ENCODE measurements around the gene SCAF8.
"Not testable (repeated sequence)": the region's sequence is repeated elsewhere in the genome, so short reads cannot be mapped to it uniquely, and the experiment has no call there.

Gene SCAF8

GRCh38 chr6:154806804-154807203 lies 73.6 kb downstream of the SCAF8 start:
- Histone ChIP-seq H3K4me3 (ENCODE audit: low read depth, low read length) (no peak overlapping the region), H3K79me2 (ENCODE audit: control insufficient read depth, insufficient read depth, low read length, unreplicated experiment) (peaks cover 9% of the 10 kb centered on the region)

GRCh38 chr6:154811663-154812062 lies 78.4 kb downstream of the SCAF8 start:
- not testable (repeated sequence) for H2AFZ ChIP-seq (ENCODE audit: low read length, unreplicated experiment); H3K79me2 ChIP-seq (ENCODE audit: control insufficient read depth, insufficient read depth, low read length, unreplicated experiment); H3K27me3 ChIP-seq (ENCODE audit: insufficient read depth, low read length); H3K27ac ChIP-seq (ENCODE audit: low read depth, low read length); H3K4me1 ChIP-seq (ENCODE audit: control insufficient read depth, insufficient read depth, low read length, unreplicated experiment); H3K4me3 ChIP-seq (ENCODE audit: low read depth, low read length)
- H3K36me3 ChIP-seq (ENCODE audit: insufficient read depth, low read length): peaks cover 44% of the 10 kb centered on the region

More at GRCh38 chr6:154806804-154807203, 73.6 kb downstream of the SCAF8 start:
- Histone ChIP-seq H3K4me1 (ENCODE audit: control insufficient read depth, insufficient read depth, low read length, unreplicated experiment) (peaks cover 5% of the 10 kb centered on the region), H3K27me3 (ENCODE audit: insufficient read depth, low read length) (no peaks in the 10 kb centered on the region), H3K36me3 (ENCODE audit: insufficient read depth, low read length) (peaks cover 42% of the 10 kb centered on the region), H2AFZ (ENCODE audit: low read length, unreplicated experiment) (no peak overlapping the region), H3K27ac (ENCODE audit: low read depth, low read length) (peak overlapping the region; percentile 21; the same call in 1 of the 2 replicates)

- Histone ChIP-seq H3K4me3 (ENCODE audit: low read depth, low read length) (no peak overlapping the region), H2AFZ (ENCODE audit: low read length, unreplicated experiment) (no peak overlapping the region), H3K4me1 (ENCODE audit: control insufficient read depth, insufficient read depth, low read length, unreplicated experiment) (no peaks in the 10 kb centered on the region), H3K79me2 (ENCODE audit: control insufficient read depth, insufficient read depth, low read length, unreplicated experiment) (peaks cover 5% of the 10 kb centered on the region), H3K36me3 (ENCODE audit: insufficient read depth, low read length) (peaks cover 50% of the 10 kb centered on the region), H3K27ac (ENCODE audit: low read depth, low read length) (no peak overlapping the region), H3K27me3 (ENCODE audit: insufficient read depth, low read length) (no peaks in the 10 kb centered on the region)
Measured at GRCh38 chr6:154814063-154814462, 80.8 kb downstream of the SCAF8 start.

GRCh38 chr6:154815938-154816820 lies 83.0 kb downstream of the SCAF8 start:
- no peaks in the 10 kb centered on the region for H3K4me1 ChIP-seq (ENCODE audit: control insufficient read depth, insufficient read depth, low read length, unreplicated experiment)
- no peak overlapping the region for H3K4me3 ChIP-seq (ENCODE audit: low read depth, low read length)
- H3K27ac ChIP-seq (ENCODE audit: low read depth, low read length): no peak overlapping the region
- no peak overlapping the region for H2AFZ ChIP-seq (ENCODE audit: low read length, unreplicated experiment)
- peaks cover 48% of the 10 kb centered on the region for H3K36me3 ChIP-seq (ENCODE audit: insufficient read depth, low read length)
- no peaks in the 10 kb centered on the region for H3K79me2 ChIP-seq (ENCODE audit: control insufficient read depth, insufficient read depth, low read length, unreplicated experiment)
- H3K27me3 ChIP-seq (ENCODE audit: insufficient read depth, low read length): no peaks in the 10 kb centered on the region

- H3K4me1 ChIP-seq (ENCODE audit: control insufficient read depth, insufficient read depth, low read length, unreplicated experiment): no peaks in the 10 kb centered on the region
- H3K4me3 ChIP-seq (ENCODE audit: low read depth, low read length): no peak overlapping the region
- peaks cover 38% of the 10 kb centered on the region for H3K36me3 ChIP-seq (ENCODE audit: insufficient read depth, low read length)
- peaks cover 8% of the 10 kb centered on the region for H3K79me2 ChIP-seq (ENCODE audit: control insufficient read depth, insufficient read depth, low read length, unreplicated experiment)
- no peak overlapping the region for H2AFZ ChIP-seq (ENCODE audit: low read length, unreplicated experiment)
- no peaks in the 10 kb centered on the region for H3K27me3 ChIP-seq (ENCODE audit: insufficient read depth, low read length)
- no peak overlapping the region for H3K27ac ChIP-seq (ENCODE audit: low read depth, low read length)
Measured at GRCh38 chr6:154821099-154821498, 87.9 kb downstream of the SCAF8 start.

- no peaks in the 10 kb centered on the region for H3K4me1 ChIP-seq (ENCODE audit: control insufficient read depth, insufficient read depth, low read length, unreplicated experiment)
- H3K27ac ChIP-seq (ENCODE audit: low read depth, low read length): no peak overlapping the region
- no peak overlapping the region for H2AFZ ChIP-seq (ENCODE audit: low read length, unreplicated experiment)
- peaks cover 32% of the 10 kb centered on the region for H3K36me3 ChIP-seq (ENCODE audit: insufficient read depth, low read length)
- H3K4me3 ChIP-seq (ENCODE audit: low read depth, low read length): no peak overlapping the region
- H3K79me2 ChIP-seq (ENCODE audit: control insufficient read depth, insufficient read depth, low read length, unreplicated experiment): peaks cover 8% of the 10 kb centered on the region
- no peaks in the 10 kb centered on the region for H3K27me3 ChIP-seq (ENCODE audit: insufficient read depth, low read length)
Measured at GRCh38 chr6:154821638-154822037, 88.4 kb downstream of the SCAF8 start.

GRCh38 chr6:154822947-154823558 lies 89.8 kb downstream of the SCAF8 start:
- Histone ChIP-seq H3K4me3 (ENCODE audit: low read depth, low read length) (no peak overlapping the region), H3K79me2 (ENCODE audit: control insufficient read depth, insufficient read depth, low read length, unreplicated experiment) (peaks cover 8% of the 10 kb centered on the region), H3K27me3 (ENCODE audit: insufficient read depth, low read length) (no peaks in the 10 kb centered on the region), H2AFZ (ENCODE audit: low read length, unreplicated experiment) (no peak overlapping the region), H3K27ac (ENCODE audit: low read depth, low read length) (no peak overlapping the region), H3K36me3 (ENCODE audit: insufficient read depth, low read length) (peaks cover 30% of the 10 kb centered on the region), H3K4me1 (ENCODE audit: control insufficient read depth, insufficient read depth, low read length, unreplicated experiment) (no peaks in the 10 kb centered on the region)

- Histone ChIP-seq H2AFZ (ENCODE audit: low read length, unreplicated experiment) (no peak overlapping the region), H3K4me3 (ENCODE audit: low read depth, low read length) (no peak overlapping the region), H3K27ac (ENCODE audit: low read depth, low read length) (no peak overlapping the region), H3K79me2 (ENCODE audit: control insufficient read depth, insufficient read depth, low read length, unreplicated experiment) (peaks cover 8% of the 10 kb centered on the region), H3K27me3 (ENCODE audit: insufficient read depth, low read length) (no peaks in the 10 kb centered on the region), H3K4me1 (ENCODE audit: control insufficient read depth, insufficient read depth, low read length, unreplicated experiment) (no peaks in the 10 kb centered on the region), H3K36me3 (ENCODE audit: insufficient read depth, low read length) (peaks cover 23% of the 10 kb centered on the region)
Measured at GRCh38 chr6:154824076-154824475, 90.9 kb downstream of the SCAF8 start.

- Histone ChIP-seq H3K27me3 (ENCODE audit: insufficient read depth, low read length) (no peaks in the 10 kb centered on the region), H3K4me3 (ENCODE audit: low read depth, low read length) (no peak overlapping the region), H3K4me1 (ENCODE audit: control insufficient read depth, insufficient read depth, low read length, unreplicated experiment) (no peaks in the 10 kb centered on the region), H3K27ac (ENCODE audit: low read depth, low read length) (no peak overlapping the region), H2AFZ (ENCODE audit: low read length, unreplicated experiment) (no peak overlapping the region), H3K79me2 (ENCODE audit: control insufficient read depth, insufficient read depth, low read length, unreplicated experiment) (peaks cover 8% of the 10 kb centered on the region), H3K36me3 (ENCODE audit: insufficient read depth, low read length) (peaks cover 31% of the 10 kb centered on the region)
Measured at GRCh38 chr6:154829970-154830369, 96.8 kb downstream of the SCAF8 start.

GRCh38 chr6:154830771-154831170 lies 97.6 kb downstream of the SCAF8 start:
- no peak overlapping the region for H2AFZ ChIP-seq (ENCODE audit: low read length, unreplicated experiment)
- no peak overlapping the region for H3K27ac ChIP-seq (ENCODE audit: low read depth, low read length)
- H3K36me3 ChIP-seq (ENCODE audit: insufficient read depth, low read length): peaks cover 31% of the 10 kb centered on the region
- no peaks in the 10 kb centered on the region for H3K27me3 ChIP-seq (ENCODE audit: insufficient read depth, low read length)
- H3K4me3 ChIP-seq (ENCODE audit: low read depth, low read length): no peak overlapping the region
- peaks cover 8% of the 10 kb centered on the region for H3K79me2 ChIP-seq (ENCODE audit: control insufficient read depth, insufficient read depth, low read length, unreplicated experiment)
- no peaks in the 10 kb centered on the region for H3K4me1 ChIP-seq (ENCODE audit: control insufficient read depth, insufficient read depth, low read length, unreplicated experiment)

- peaks cover 25% of the 10 kb centered on the region for H3K79me2 ChIP-seq (ENCODE audit: control insufficient read depth, insufficient read depth, low read length, unreplicated experiment)
Measured at GRCh38 chr6:154835307-154835706, 102.1 kb downstream of the SCAF8 start.

More at GRCh38 chr6:154835307-154835706, 102.1 kb downstream of the SCAF8 start:
- Histone ChIP-seq H3K27ac (ENCODE audit: low read depth, low read length) (no peak overlapping the region), H3K4me3 (ENCODE audit: low read depth, low read length) (no peak overlapping the region), H3K27me3 (ENCODE audit: insufficient read depth, low read length) (no peaks in the 10 kb centered on the region), H3K36me3 (ENCODE audit: insufficient read depth, low read length) (peaks cover 18% of the 10 kb centered on the region), H2AFZ (ENCODE audit: low read length, unreplicated experiment) (no peak overlapping the region), H3K4me1 (ENCODE audit: control insufficient read depth, insufficient read depth, low read length, unreplicated experiment) (no peaks in the 10 kb centered on the region)

Measured in ACC112 (cell line).